Activated CD8-positive, alpha-beta memory T cell treated with anti-CD3 and anti-CD28 coated beads for 36 hours (primary cell): ENCODE results near the gene FOXJ3. TPM values are rescaled to one million over a fixed set of nuclear protein-coding genes. Genes with fewer than 3 reads are reported as not detected.

Experiments
- CTCF ChIA-PET: fragments of 350-600 bp; sonication (Branson Sonifier 250); formaldehyde crosslinking; loops from one replicate; lab custom pipeline; 2021; ENCODE audit warnings: antibody characterized with exemption; lab: Charles Lee
- POLR2A ChIA-PET: fragments of 350-600 bp; sonication (Branson Sonifier 250); formaldehyde crosslinking; loops from one replicate; lab custom pipeline; 2021; ENCODE audit warnings: antibody characterized with exemption; lab: Charles Lee
- total RNA-seq, 2 experiments: library from RNA; stranded (reverse); gene quantifications; one replicate each; pipeline ENCODE4 v1.2.3, GENCODE V29; 2021

FOXJ3 gene
- total RNA-seq, 2 experiments from 2014 or later, result 46.2 to 48.7 TPM

- ChIA-PET CTCF (no interaction called here), POLR2A (no interaction called here)
These were observed 191.9 kb downstream of the FOXJ3 start for GRCh38 chr1:42142894-42143675.

GRCh38 chr1:42141978-42142377 lies 193.1 kb downstream of the FOXJ3 start:
- CTCF ChIA-PET, result no interaction called here
- POLR2A ChIA-PET, result no interaction called here

- POLR2A ChIA-PET, result no interaction called here
These were observed 194.8 kb downstream of the FOXJ3 start for GRCh38 chr1:42140191-42140590.

GRCh38 chr1:42139444-42139843 lies 195.6 kb downstream of the FOXJ3 start:
- ChIA-PET CTCF (no interaction called here), POLR2A (no interaction called here)

More at GRCh38 chr1:42140191-42140590, 194.8 kb downstream of the FOXJ3 start:
- CTCF ChIA-PET, result no interaction called here

GRCh38 chr1:42138586-42138985 lies 196.4 kb downstream of the FOXJ3 start:
- CTCF ChIA-PET, result no interaction called here
- POLR2A ChIA-PET, result no interaction called here

GRCh38 chr1:42137766-42138165 lies 197.3 kb downstream of the FOXJ3 start:
- POLR2A ChIA-PET, result no interaction called here
- CTCF ChIA-PET, result no interaction called here

GRCh38 chr1:42136466-42136865 lies 198.6 kb downstream of the FOXJ3 start:
- CTCF ChIA-PET, result no interaction called here
- POLR2A ChIA-PET, result no interaction called here

GRCh38 chr1:42135426-42135825 lies 199.6 kb downstream of the FOXJ3 start:
- ChIA-PET CTCF (no interaction called here), POLR2A (no interaction called here)

GRCh38 chr1:42133809-42134526 lies 201.1 kb downstream of the FOXJ3 start:
- ChIA-PET POLR2A (interaction anchor here (0.5 kb wide), 1 partner anchor 21 kb away, joined by 3 read pairs; no protein-coding TSS in a partner anchor), CTCF (no interaction called here)

GRCh38 chr1:42133390-42133789 lies 201.6 kb downstream of the FOXJ3 start:
- POLR2A ChIA-PET, result no interaction called here
- CTCF ChIA-PET, result no interaction called here

GRCh38 chr1:42130061-42130660 lies 204.9 kb downstream of the FOXJ3 start:
- ChIA-PET POLR2A (no interaction called here), CTCF (no interaction called here)

GRCh38 chr1:42128964-42129363 lies 206.1 kb downstream of the FOXJ3 start:
- ChIA-PET CTCF (interaction anchor here (0.6 kb wide), 1 partner anchor 55 kb away, joined by 3 read pairs; no protein-coding TSS in a partner anchor), POLR2A (no interaction called here)

GRCh38 chr1:42128499-42128898 lies 206.5 kb downstream of the FOXJ3 start:
- ChIA-PET CTCF (no interaction called here), POLR2A (no interaction called here)

- POLR2A ChIA-PET, result no interaction called here
These were observed 207.3 kb downstream of the FOXJ3 start for GRCh38 chr1:42127767-42128166.

More at GRCh38 chr1:42127767-42128166, 207.3 kb downstream of the FOXJ3 start:
- CTCF ChIA-PET, result no interaction called here

Other genes with a start within 250 kb of the FOXJ3 start
- gene GUCA2B, start 181.8 kb downstream of the FOXJ3 start, total RNA-seq, result not detected
- gene GUCA2A, start 170.5 kb downstream of the FOXJ3 start, total RNA-seq, result not detected
- 1 to 10 TPM; 5.9 to 6.1 TPM for gene RIMKLA, start 45.6 kb upstream of the FOXJ3 start, total RNA-seq
- under 1 TPM; 0.34 to 0.84 TPM for gene ZMYND12, start 120.8 kb upstream of the FOXJ3 start, total RNA-seq
- gene PPCS, start 121.3 kb upstream of the FOXJ3 start, total RNA-seq, result 10 to 100 TPM; 43.0 to 49.5 TPM
- gene CCDC30, start 128.1 kb upstream of the FOXJ3 start, total RNA-seq, result 1 to 10 TPM; 1.8 to 1.9 TPM